Psoas muscle (tissue), 8 donors: ENCODE data around the gene KLK11. TPM values are rescaled to one million over a fixed set of nuclear protein-coding genes. Genes with fewer than 3 reads are reported as not detected.

Experiments used
- ATAC-seq, 4 donors: fragments of 200-7000 bp; cut with Tn5 transposase; one replicate each; pipeline ENCODE4 v1.9.1; 2020; ENCODE audit warnings: moderate library complexity in 3 of 4, mild to moderate bottlenecking in 2 of 4
- DNase-seq, 2 donors: peaks; one replicate each; pipeline ENCODE4 v3.0.0-alpha.2; 2020
- H3K27ac ChIP-seq: fragments of 200-600 bp; one replicate; pipeline ENCODE4 v1.8.0; 2022
- H3K27me3 ChIP-seq, 3 donors: fragments of 200-600 bp in 1 of 3; one replicate each; pipeline versions ENCODE4 v1.6.1 to v1.8.0; 2013 to 2022; ENCODE audit warnings: low read length in 2 of 3, mild to moderate bottlenecking in 2 of 3, moderate library complexity in 1 of 3; ENCODE audit not compliant: insufficient read depth in 3 of 3
- H3K36me3 ChIP-seq, 2 donors: fragments of 200-600 bp in 1 of 2; one replicate each; pipeline versions ENCODE4 v1.6.1 to v1.8.0; 2013 to 2022; ENCODE audit warnings: low read depth in 1 of 2, mild to moderate bottlenecking in 1 of 2, moderate library complexity in 1 of 2; ENCODE audit not compliant: insufficient read depth in 1 of 2
- H3K4me1 ChIP-seq: fragments of 200-600 bp; one replicate; pipeline ENCODE4 v1.8.0; 2022
- H3K4me3 ChIP-seq: fragments of 200-600 bp; one replicate; pipeline ENCODE4 v1.8.0; 2022; ENCODE audit warnings: mild to moderate bottlenecking
- H3K9me3 ChIP-seq: fragments of 200-600 bp; one replicate; pipeline ENCODE4 v1.8.0; 2022
- CTCF ChIP-seq: fragments of 200-600 bp; IDR thresholded peaks from one replicate; pipeline ENCODE4 v1.8.0; 2022; ENCODE audit warnings: antibody characterized with exemption
- WGBS, 3 donors: extraction: QIAGEN DNeasy Blood & Tissue Kit; methylation state at CpG; one replicate each; pipeline versions ENCODE4 v1.1.6 to v1.1.7; 2013; 5-methylcytosine and 5-hydroxymethylcytosine counted together
- intact Hi-C, 2 donors: fragments of 100-400 bp; cut with DNase I; formaldehyde crosslinking; loops; one replicate each; pipeline versions ENCODE4 v1.11.0 to v1.14.2; 2022
- polyA plus RNA-seq, 3 donors: library from polyadenylated mRNA; stranded (reverse); fragments of 200-250 nt; gene quantifications; one replicate each; pipeline ENCODE4 v1.2.3, GENCODE V29; 2013
- total RNA-seq, 4 donors: library from RNA; stranded (reverse); fragmentation: NEBNext Ultra II Directional in 2 of 4; extraction: Animal tissue kit (Norgen Biotek cat#: 25700) in 2 of 4; gene quantifications; one replicate each; pipeline versions ENCODE4 v1.2.1 to v1.2.4, GENCODE V29; 2021 to 2023
- donor health status: healthy with polysubstance abuse.
- donor health status: DM: no; HTN: no; CAD: no; lungs with moderate emphysema.
- donor health status: Bipolar disorder and iron deficiency.
- donor health status: healthy.
- donor health status: DM: yes; HTN: yes; CAD: no.
- donor health status: DM: no; HTN: no; CAD: no.
- donor health status: DM: no; HTN: no; CAD: no.
- donor health status: DM: yes; HTN: yes; CAD: no.

The KLK11 gene
- total and polyA plus RNA-seq, 7 donors, result 0.13 to 0.52 (median 0.19) TPM; not detected in 1

DNA sequence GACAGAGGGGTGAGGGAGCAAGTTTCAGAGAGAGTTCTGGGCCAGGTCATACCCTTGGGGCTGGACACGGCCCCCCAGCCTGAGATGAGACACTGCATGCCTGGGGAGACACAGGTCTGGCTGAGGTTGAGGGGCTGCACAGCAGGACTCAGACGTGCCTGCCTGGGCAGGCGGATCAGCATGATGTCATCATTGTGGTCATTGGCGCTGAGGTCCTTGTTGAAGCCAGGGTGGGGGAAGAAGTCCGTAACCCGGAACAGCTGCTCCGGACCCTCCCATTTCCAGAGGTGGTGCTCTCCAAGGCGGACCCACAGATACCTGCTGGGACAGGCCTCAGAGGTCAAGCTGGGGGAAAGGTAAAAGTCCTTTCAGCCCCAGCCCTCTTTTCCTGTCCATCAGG, 20.0 kb downstream of the KLK11 start:
- no peak for TF ChIP-seq CTCF
- H3K4me3 ChIP-seq, result no peak overlapping the region
- no peaks in the 10 kb centered on the region for H3K9me3 ChIP-seq
- no peak for ATAC-seq
- peaks cover 0 to 6% (median 3%) of the 10 kb centered on the region in 3 donors for H3K27me3 ChIP-seq
- H3K27ac ChIP-seq, result no peak overlapping the region
- no peak for DNase-seq
- 42 to 46% (median 45%) methylated on average over 8 of the region's 8 CpGs for WGBS, 3 donors
- intact Hi-C loops, result no loop called here
- no peaks in the 10 kb centered on the region for H3K36me3 ChIP-seq
- no peaks in the 10 kb centered on the region for H3K4me1 ChIP-seq

GRCh38 chr19:51005248-51005647, 21.2 kb downstream of the KLK11 start:
- H3K9me3 ChIP-seq, result no peaks in the 10 kb centered on the region
- H3K4me1 ChIP-seq, result no peaks in the 10 kb centered on the region
- intact Hi-C loops, result no loop called here
- DNase-seq, result no peak
- peaks cover 0 to 12% (median 5%) of the 10 kb centered on the region in 3 donors for H3K27me3 ChIP-seq
- H3K36me3 ChIP-seq, result no peaks in the 10 kb centered on the region
- 79 to 91% (median 85%) methylated on average over 1 of the region's 1 CpG for WGBS, 3 donors
- no peak for TF ChIP-seq CTCF
- H3K4me3 ChIP-seq, result no peak overlapping the region
- H3K27ac ChIP-seq, result no peak overlapping the region
- ATAC-seq, result no peak

GRCh38 chr19:51003316-51003715, 23.1 kb downstream of the KLK11 start:
- H3K4me3 ChIP-seq, result no peak overlapping the region
- no peaks in the 10 kb centered on the region for H3K9me3 ChIP-seq
- no peaks in the 10 kb centered on the region for H3K36me3 ChIP-seq
- no peak for TF ChIP-seq CTCF
- H3K4me1 ChIP-seq, result no peaks in the 10 kb centered on the region
- intact Hi-C loops, result no loop called here
- 75 to 77% (median 76%) methylated on average over 7 of the region's 7 CpGs for WGBS, 3 donors
- H3K27me3 ChIP-seq, result peaks cover 0 to 12% (median 5%) of the 10 kb centered on the region in 3 donors
- ATAC-seq, result no peak
- H3K27ac ChIP-seq, result no peak overlapping the region
- no peak for DNase-seq

DNA sequence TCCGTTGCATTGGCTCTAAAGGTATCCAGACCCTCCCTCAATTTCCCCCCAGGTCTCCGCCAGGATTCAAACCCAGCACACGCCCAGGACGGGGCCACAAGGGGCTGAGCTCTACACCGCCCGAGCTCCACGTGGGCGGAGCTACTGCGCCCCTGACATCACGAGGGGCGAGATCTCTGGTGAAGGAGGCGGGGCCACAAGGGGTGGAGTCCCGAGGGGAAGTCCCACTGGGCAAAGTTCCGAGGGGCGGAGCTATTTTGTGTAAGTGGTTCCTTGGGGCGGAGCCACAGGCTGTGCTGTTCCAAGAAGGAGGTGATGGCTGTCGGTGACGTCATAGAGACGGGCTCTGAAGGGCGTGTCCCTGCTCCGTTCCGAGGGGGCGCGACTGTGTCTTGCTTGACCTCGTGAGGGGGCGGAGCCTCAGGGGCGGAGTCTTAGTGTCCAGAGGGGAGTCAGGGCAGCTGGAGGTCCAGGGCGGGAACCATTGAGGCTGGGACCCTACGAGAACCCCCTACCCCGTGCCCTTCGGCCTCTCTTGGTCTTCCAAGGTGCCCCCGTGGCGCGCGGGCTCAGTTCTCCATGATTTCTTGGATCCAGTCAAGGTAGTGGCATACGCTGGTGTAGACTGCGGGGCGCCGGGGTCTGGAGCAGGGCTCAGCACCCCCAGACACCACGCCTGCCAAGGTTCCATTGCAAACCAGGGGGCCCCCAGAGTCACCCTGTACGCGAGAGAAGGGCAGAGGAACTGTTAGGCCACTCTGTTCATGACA, 23.7 kb downstream of the KLK11 start:
- TF ChIP-seq CTCF, result no peak
- intact Hi-C loops, result no loop called here
- ATAC-seq (no peak), DNase-seq (no peak)
- Histone ChIP-seq H3K36me3 (no peaks in the 10 kb centered on the region), H3K4me3 (no peak overlapping the region), H3K27me3 (peaks cover 0 to 12% (median 5%) of the 10 kb centered on the region in 3 donors), H3K4me1 (no peaks in the 10 kb centered on the region), H3K9me3 (no peaks in the 10 kb centered on the region), H3K27ac (no peak overlapping the region)
- 52 to 62% (median 61%) methylated on average over 42 of the region's 42 CpGs for WGBS, 3 donors
